T-helper 9 cell (primary cell): ENCODE measurements around the gene STX16.

Source experiments
- DNase-seq: peaks from one replicate; pipeline ENCODE4 v3.0.0-alpha.2; 2020

Gene STX16

GRCh38 chr20:58677808-58678207, 26.7 kb downstream of the STX16 start:
- no peak for DNase-seq

DNA sequence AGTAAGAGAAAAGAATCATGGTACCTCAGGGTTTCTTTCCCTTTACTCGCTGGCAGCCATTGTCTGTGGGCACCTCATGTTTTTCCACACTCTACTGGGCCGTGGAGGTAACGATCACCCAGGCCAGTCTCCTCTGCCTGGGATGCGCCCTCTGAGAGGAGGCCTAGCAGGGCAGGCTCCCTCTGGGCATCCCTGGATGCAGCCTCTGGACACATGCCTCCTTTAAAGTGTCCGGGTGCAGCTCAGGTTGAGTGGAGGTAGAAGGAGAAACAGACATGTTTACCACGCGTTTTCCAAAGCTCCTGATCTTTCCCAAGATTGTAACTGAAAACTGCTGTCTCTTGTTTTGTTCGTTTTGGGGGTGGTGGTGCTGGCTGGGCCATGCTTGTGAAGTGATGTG, 27.7 kb downstream of the STX16 start:
- no peak for DNase-seq

DNA sequence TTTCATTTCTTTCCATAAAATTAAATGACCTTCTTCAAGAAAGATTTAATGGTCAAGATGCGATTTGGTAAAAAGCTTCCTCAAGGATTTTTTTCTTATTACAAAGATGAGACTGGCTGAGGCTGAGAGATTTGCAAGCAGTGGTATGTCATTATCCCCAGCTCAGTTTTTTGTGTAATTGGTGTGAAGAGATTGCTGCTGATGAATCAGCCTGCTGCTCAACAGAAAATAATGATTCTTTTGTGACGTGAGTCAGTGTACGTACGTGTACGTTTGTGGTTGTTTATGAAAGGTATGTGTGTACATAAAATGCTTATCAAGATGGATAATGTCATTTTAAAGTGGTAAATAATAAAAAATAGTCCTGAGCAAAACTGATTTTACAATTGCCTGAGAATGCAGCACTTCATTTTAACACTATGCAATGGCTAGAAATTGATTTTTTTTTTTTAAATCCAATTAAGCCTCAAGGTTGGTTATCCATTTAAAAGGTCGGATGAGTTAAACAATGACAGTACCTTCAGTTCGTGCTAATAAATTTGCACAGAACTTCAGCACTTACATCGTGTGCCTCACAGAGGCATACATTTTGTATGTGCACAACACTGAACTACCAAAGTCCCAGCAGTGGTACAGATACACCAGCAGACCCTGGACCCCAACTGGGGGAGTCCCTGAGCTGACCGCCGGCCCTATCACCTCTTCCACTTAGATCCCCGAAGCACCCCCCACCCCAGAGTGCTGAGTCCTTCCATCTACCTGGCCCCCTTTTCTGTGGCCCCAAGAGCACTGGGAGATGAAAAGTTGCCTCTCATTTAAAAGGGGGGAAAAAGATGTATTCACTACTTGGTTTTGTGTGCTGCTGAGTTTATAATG, 31.8 kb downstream of the STX16 start:
- no peak for DNase-seq

DNA sequence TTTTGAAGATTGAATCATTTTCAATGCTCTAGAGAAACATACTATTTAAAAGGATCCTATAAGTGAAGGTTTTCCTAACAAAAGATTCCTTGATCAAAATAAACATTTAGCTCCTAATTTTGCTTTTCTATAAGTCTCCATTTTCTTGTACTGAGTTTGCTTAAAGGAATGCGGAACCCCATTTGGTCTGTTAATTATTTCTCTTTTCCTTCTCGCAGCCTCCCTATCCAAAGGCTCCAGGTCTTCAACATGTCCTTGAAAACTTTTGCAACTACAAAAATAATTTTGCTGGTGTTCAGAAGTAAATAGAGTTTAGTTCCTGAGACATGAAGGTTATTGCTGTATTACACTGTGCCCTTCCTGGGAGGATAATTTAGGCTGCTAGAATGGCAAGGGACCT, 33.2 kb downstream of the STX16 start:
- DNase-seq = no peak

DNA sequence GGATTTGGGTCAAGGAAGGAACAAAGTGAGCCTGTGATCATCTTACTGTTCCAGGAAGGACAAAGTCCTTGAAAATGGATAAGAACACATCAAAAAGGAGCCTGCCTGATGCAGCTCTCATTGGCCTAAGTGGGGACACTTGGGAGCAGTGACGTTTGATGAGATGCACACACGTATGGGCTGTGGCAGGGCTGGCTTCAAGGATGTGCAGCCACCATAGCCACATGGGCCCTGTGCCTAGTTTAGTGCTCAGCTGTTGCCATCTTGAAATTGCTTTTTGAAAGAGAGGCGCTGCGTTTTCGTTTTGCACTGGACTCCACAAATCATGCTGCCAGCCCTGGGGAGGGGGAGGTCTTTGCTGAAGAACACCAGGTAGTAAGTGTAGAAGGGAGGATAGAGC, 34.9 kb downstream of the STX16 start:
- no peak for DNase-seq

DNA sequence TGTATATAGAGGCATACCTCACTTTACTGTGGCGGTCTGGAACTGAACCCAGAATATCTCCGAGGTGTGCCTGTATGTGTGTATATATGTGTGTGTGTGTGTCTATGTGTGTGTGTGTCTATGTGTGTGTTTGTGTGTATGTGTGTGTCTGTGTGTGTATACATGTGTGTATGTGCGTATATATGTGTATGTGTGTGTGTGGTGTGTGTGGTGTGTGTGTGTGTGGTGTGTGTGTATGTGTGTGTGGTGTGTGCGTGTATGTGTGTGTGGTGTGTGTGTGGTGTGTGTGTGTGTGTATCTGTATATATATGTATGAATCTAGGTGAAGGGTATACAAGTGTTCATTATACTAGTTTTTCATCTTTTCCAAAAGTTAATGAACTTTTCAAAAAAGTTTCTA, 37.3 kb downstream of the STX16 start:
- DNase-seq = no peak

- DNase-seq = no peak
These were observed 37.8 kb downstream of the STX16 start for GRCh38 chr20:58688840-58689239.

- DNase-seq = no peak
These were observed 39.5 kb downstream of the STX16 start for GRCh38 chr20:58690396-58691135.

DNA sequence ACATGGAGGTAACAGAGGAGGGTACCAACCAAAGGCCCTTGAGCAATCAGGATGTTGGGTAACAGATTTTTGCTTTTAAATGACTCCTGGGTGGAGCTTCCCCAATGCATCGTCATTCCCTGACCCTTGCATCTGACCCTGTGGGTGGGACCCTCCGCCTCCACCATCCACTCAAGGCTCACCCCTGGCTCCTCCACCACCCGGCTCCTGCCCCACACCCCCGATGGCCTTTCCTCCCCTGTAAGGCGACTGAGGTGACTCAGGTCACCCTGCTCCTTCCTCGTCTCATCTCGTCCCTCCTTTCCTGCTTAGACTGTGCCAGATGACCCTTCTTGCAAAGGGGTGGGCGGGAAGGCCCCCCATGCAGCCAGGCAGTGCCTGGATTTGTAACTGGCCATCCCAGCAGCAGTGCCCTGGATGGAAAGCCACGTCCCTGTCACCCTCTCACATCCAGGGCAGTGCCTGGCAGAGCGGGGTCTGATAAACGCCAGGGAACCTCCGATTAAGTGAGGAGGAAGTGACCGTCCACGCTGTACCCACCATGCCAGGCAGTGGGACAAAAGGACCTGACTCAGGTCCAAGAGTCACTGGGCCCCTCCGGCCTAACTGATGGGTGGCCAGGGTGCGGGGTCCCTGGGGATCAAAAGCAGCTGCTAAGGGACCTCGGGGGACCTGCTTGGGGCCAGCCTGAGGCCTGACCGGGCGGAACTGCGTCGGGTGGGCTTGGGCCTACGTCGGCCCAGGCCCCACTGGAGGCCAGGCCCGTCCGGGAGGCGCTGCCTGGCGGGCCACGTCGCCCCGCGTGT, 40.9 kb downstream of the STX16 start:
- no peak for DNase-seq

- peak; percentile 57 for DNase-seq
These were observed 41.6 kb downstream of the STX16 start, which contains the start of gene NPEPL1 for GRCh38 chr20:58692579-58693225. TSS of gene NPEPL1 (plus strand) at chr20:58692800. CDS start at chr20:58692901, 101 bp downstream.

GRCh38 chr20:58693226-58694006, 42.3 kb downstream of the STX16 start:
- DNase-seq = peak; percentile 22

- DNase-seq = no peak
These were observed 43.4 kb downstream of the STX16 start for GRCh38 chr20:58694241-58695083.

- no peak for DNase-seq
These were observed 44.1 kb downstream of the STX16 start for GRCh38 chr20:58695084-58695722.

DNA sequence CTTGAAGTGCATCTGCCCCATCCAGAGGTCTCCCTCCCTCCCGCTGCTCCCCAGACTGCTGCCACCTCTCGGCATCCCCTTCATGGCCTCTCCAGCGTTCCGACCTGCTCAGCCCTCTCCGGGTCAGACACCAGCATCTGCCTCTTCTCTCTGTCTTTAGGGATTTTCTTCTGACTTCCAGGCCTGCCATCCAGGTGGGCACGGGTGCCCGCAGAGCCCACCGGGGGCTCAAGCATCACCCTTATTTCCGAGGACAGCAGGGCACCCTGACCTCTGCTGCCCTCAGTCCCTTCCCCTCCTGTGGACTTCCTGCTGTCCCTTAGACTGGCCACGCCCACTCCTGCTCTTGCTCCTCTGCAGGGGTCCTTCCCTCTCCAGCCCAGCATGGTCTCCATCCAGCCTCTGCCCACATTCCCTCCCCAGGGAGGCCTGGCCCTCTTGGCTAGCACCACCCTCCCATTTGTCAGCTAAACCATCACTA, 44.9 kb downstream of the STX16 start:
- no peak for DNase-seq

GRCh38 chr20:58696411-58696961, 45.4 kb downstream of the STX16 start:
- no peak for DNase-seq

DNA sequence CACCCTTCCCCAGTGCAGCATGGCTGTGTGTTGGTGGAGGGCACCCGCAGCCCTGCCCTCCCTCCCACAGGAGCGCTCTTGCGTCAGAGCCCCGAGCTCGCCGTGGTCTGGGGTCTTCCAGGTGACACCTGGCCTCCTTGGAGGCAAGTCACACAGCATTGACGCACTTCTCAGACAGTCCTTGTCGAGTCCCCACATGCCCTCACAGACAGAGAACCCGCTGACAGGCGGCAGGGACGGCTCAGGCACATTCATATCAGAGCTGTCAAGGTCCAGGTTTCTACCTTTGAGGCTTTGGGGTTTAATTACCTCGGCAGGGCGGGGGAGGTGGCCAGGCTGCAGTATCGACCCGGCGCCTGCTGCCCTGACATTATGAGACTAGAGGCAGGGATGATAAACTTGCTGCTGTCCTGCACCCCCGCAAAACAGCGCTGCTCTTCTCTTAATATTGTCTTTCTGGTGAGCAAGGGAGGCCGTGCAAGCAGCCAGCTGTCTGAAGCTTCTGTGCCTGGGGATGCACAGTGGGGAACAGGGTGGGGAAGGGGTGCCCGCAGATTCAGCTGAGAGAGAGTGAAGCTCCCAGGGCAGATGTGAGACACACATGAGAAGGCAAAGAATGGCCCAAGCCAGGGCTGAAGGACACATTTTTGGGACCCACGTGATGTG, 46.3 kb downstream of the STX16 start:
- DNase-seq = no peak

DNA sequence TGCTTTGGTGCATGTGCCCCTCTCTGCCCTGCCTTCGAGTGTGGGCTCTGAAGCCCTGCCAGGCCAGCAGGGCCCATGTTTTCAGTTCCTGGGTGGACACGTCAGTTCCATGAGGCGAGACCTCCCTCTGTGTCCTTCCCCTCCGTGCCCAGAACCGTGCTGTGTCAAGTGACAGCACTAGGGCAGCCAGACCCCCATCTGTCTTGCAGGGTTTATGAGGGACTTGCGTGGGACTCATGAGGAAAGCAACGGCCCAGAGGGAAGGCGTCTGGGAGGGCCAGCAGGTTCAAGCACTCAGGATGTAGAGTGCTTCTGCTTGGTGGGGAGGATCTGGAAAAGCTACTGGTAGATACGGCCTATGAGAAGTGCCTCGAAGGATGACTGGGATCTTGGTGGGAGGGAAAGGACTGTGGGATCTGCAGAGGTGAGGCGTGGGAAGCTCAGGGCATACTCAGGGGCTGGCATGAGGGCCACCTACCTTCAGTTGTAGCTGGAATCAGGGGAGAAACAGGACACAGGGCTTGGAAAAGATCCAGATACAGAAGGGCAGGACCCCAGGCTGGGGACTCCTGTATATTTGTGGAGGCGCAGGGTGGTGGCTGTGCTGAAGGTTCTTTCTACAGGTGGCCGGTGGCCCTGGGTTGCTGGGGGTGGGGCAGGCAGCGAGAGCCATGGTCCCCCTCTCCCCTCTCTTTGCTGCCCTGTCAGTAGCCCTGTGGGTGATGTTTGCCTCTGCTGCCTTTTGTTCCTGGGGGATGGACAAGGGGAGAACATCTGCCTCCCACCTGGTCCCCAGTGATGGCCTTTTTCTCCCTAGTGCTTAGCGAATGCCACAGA, 47.0 kb downstream of the STX16 start:
- DNase-seq = no peak
